ENCODE measurements around the gene TRERF1.

TRERF1 gene

GRCh38 chr6:42201382-42201781 is 250.3 kb downstream of the TRERF1 start:
- no peak overlapping the region for H3K4me3 ChIP-seq
- peaks cover 0 to 24% (median 24%) of the 10 kb centered on the region in 3 donors for H3K36me3 ChIP-seq
- TF ChIP-seq CTCF (IDR thresholded peaks at IDR 0.05) = no peak
- H3K4me1 ChIP-seq = peaks cover 0 to 18% (median 2%) of the 10 kb centered on the region in 4 donors
- no peaks in the 10 kb centered on the region for H3K27me3 ChIP-seq
- DNase-seq = no peak
- intact Hi-C loops (cut with DNase I; ENCODE audit: low total_unique reads) = no loop called here
- no peak overlapping the region for H3K27ac ChIP-seq
- H3K9me3 ChIP-seq = no peaks in the 10 kb centered on the region

- intact Hi-C loops (cut with DNase I; ENCODE audit: low total_unique reads) = no loop called here
Measured at GRCh38 chr6:42200035-42200434, 251.7 kb downstream of the TRERF1 start.

GRCh38 chr6:42199106-42199981 is 252.4 kb downstream of the TRERF1 start:
- Histone ChIP-seq H3K27me3 (no peaks in the 10 kb centered on the region), H3K4me1 (peaks cover 0 to 18% (median 2%) of the 10 kb centered on the region in 4 donors), H3K4me3 (no peak overlapping the region), H3K36me3 (peaks cover 0 to 9% (median 4%) of the 10 kb centered on the region in 3 donors), H3K27ac (no peak overlapping the region), H3K9me3 (no peaks in the 10 kb centered on the region)
- DNase-seq = no peak
- no peak for TF ChIP-seq CTCF (IDR thresholded peaks at IDR 0.05)
- intact Hi-C loops (cut with DNase I; ENCODE audit: low total_unique reads) = no loop called here

More at GRCh38 chr6:42200035-42200434, 251.7 kb downstream of the TRERF1 start:
- no peaks in the 10 kb centered on the region for H3K27me3 ChIP-seq
- H3K4me3 ChIP-seq = no peak overlapping the region
- no peak for DNase-seq
- peaks cover 0 to 18% (median 2%) of the 10 kb centered on the region in 4 donors for H3K4me1 ChIP-seq
- peaks cover 0 to 16% (median 11%) of the 10 kb centered on the region in 3 donors for H3K36me3 ChIP-seq
- no peak overlapping the region for H3K27ac ChIP-seq
- no peak for TF ChIP-seq CTCF (IDR thresholded peaks at IDR 0.05)
- no peaks in the 10 kb centered on the region for H3K9me3 ChIP-seq

GRCh38 chr6:42197555-42198362 is 254.0 kb downstream of the TRERF1 start:
- no peak for TF ChIP-seq CTCF (IDR thresholded peaks at IDR 0.05)
- no peak for DNase-seq
- no peak overlapping the region for H3K4me3 ChIP-seq
- H3K27me3 ChIP-seq = no peaks in the 10 kb centered on the region
- H3K27ac ChIP-seq = no peak overlapping the region
- H3K36me3 ChIP-seq = no peaks in the 10 kb centered on the region
- peaks cover 0 to 21% (median 2%) of the 10 kb centered on the region in 4 donors for H3K4me1 ChIP-seq
- H3K9me3 ChIP-seq = no peaks in the 10 kb centered on the region
- intact Hi-C loops (cut with DNase I; ENCODE audit: low total_unique reads) = no loop called here

GRCh38 chr6:42195415-42195814 is 256.3 kb downstream of the TRERF1 start:
- intact Hi-C loops (cut with DNase I; ENCODE audit: low total_unique reads) = no loop called here
- no peak for DNase-seq
- Histone ChIP-seq H3K27ac (no peak overlapping the region), H3K4me1 (peaks cover 0 to 9% (median 0%) of the 10 kb centered on the region in 4 donors), H3K9me3 (no peaks in the 10 kb centered on the region), H3K27me3 (no peaks in the 10 kb centered on the region), H3K4me3 (no peak overlapping the region), H3K36me3 (peaks cover 0 to 7% (median 4%) of the 10 kb centered on the region in 3 donors)
- no peak for TF ChIP-seq CTCF (IDR thresholded peaks at IDR 0.05)

Data from tibial artery (tissue), 4 donors.